Measurements from ENCODE around the gene ATP2B1. TPM values are rescaled to one million over a fixed set of nuclear protein-coding genes. Genes with fewer than 3 reads are reported as not detected.

Gene ATP2B1
- total RNA-seq, 4 donors from 2014 or later = 38.6 to 96.4 (median 54.1) TPM

DNA sequence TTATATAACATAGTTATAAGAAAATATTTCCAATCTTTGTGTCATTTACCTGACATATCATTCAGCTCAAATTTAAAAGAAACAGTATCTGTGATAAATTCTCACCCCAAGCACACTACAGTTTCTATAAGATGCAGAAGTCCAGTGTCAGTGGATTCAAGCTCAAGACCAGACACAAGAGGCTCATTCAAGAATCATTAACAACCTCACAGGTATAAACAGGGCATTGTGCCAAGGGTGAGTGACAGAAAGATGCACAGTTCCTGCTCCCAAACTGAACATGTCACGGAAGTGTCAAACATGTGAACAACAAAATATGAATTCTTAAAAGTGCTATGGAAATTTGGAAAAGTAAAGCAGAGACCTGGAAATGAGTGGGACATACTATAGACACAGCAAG lies 12.8 kb downstream of the ATP2B1 start:
- TF ChIP-seq, protein P1, sequence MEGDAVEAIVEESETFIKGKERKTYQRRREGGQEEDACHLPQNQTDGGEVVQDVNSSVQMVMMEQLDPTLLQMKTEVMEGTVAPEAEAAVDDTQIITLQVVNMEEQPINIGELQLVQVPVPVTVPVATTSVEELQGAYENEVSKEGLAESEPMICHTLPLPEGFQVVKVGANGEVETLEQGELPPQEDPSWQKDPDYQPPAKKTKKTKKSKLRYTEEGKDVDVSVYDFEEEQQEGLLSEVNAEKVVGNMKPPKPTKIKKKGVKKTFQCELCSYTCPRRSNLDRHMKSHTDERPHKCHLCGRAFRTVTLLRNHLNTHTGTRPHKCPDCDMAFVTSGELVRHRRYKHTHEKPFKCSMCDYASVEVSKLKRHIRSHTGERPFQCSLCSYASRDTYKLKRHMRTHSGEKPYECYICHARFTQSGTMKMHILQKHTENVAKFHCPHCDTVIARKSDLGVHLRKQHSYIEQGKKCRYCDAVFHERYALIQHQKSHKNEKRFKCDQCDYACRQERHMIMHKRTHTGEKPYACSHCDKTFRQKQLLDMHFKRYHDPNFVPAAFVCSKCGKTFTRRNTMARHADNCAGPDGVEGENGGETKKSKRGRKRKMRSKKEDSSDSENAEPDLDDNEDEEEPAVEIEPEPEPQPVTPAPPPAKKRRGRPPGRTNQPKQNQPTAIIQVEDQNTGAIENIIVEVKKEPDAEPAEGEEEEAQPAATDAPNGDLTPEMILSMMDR (IDR thresholded peaks at IDR 0.05; ENCODE audit: low read depth) = no peak

DNA sequence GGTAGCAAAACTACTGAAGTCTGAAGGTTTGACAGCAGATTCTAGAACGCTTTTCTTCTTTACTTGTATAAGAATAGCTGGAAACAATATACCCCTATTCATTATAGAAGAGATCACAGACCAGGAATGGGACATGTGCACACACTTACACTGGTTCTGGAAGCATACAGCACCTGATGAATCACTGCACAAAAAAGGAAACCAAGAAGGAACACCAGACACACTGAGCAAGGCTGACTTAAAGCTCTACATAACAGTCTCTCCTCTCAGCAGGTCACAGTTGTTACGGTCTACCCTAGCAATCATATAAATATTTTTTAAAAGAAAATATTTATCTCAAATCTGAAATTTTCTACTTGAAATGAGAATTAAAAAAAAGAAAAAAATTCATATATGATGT lies 13.5 kb downstream of the ATP2B1 start:
- TF ChIP-seq, protein P1 (IDR thresholded peaks at IDR 0.05; ENCODE audit: low read depth) = no peak

DNA sequence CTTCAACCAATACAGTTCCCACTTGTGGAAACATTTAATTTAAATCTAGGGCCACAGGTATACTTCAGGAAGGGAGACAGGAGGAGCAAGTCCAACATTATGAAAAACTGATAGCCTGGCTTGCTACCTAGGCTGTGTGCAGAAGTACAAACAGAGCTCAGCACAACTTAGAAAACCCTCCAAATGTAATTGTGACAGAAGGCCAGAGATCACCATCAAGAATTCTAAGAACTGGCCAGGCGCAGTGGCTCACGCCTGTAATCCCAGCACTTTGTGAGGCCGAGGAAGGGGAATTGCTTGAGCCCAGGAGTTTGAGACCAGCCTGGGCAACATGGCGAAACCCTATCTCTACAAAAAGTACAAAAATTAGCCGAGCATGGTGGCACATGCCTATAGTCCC lies 14.1 kb downstream of the ATP2B1 start:
- TF ChIP-seq, protein P1 (IDR thresholded peaks at IDR 0.05; ENCODE audit: low read depth) = no peak

DNA sequence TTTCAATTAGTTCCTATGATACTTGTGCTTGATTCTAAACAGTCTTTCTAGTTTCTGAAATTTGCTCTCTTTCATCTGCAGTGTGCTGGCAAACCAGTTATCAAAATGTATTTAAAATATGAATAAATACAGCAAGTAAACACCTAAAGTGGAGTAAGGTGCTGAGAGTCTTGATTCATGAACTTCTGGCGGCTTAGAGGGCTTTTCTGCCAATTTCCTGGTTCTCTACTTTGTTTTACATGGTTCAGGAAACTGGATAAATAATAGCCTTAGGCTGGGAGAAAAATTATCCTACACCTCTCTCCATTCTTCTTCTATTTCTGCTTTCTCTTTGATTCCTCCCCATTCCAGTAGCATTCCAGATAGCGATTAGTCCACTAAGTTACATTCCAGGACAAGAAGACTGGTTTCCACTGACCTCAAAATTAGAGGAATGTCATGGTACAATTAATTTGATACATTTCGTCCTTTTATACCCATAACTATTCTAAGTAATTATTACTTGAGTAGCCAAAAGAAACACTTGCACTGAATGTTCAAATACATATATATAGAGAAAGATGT lies 14.9 kb downstream of the ATP2B1 start:
- TF ChIP-seq, protein P1 (IDR thresholded peaks at IDR 0.05; ENCODE audit: low read depth) = no peak

DNA sequence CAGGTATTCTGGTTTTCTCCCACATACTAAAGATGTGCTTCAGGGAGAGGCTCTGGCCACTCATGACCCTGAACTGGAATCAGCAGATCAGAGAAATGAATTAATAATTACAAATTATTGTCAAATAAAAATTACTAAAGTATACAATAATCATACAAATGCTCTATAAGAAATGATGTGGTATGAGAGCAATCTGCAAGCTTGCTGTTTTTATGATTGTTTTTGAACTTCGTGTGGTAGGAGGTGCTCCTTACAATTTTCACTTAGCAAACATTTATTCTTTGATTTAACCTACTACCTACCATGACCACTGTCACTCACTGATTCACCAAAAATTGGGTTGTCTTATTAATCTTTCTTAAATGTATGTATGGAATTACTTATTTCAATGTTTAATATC lies 16.2 kb downstream of the ATP2B1 start:
- TF ChIP-seq, protein P1 (IDR thresholded peaks at IDR 0.05; ENCODE audit: low read depth) = no peak

DNA sequence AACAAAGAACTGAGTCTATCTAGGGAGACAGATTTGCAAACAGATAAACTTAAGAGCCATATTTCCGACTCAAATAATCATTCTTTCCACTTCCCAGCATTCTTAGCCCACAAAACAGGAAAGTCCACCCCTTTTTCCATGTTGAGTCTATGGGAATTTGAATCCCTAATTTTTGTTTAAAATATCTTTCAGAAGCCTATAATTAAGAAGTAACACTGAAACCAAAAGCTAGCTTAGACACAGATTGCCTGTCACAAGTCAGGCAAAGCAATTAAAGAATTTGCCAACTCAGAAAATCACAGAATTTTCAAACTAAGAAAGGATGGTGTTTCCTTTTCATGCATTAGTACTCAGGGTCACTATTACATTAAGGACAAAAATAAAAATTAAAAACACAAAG lies 17.0 kb downstream of the ATP2B1 start:
- TF ChIP-seq, protein P1 (IDR thresholded peaks at IDR 0.05; ENCODE audit: low read depth) = no peak

DNA sequence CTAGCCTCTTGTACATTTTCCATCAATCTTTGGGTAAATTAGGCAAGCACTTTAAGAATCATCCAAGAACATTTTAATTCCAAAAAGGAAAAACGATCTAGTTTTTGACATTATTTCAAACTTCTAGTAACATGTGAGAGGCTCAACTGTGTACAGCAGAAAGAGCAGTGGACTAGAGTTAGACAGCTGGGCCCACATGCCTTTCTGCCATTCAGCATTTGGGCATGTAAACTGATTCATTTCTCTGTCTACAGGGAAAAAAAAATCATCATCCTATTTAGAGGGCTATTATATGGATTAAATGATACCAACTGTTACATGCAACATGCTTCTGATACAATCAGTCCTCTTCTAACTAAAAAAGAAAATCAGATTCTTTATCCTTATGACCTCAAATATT lies 17.7 kb downstream of the ATP2B1 start:
- TF ChIP-seq, protein P1 (IDR thresholded peaks at IDR 0.05; ENCODE audit: low read depth) = no peak

Data from subcutaneous adipose tissue (tissue), 4 donors.